Breast epithelium (tissue), 4 donors: Measurements from ENCODE around the gene FAM9B. TPM values are rescaled to one million over a fixed set of nuclear protein-coding genes. Genes with fewer than 3 reads are reported as not detected.

Source experiments
- DNase-seq, 2 donors: peaks; one replicate each; pipeline ENCODE4 v3.0.0-alpha.2; 2019; ENCODE audit warnings: low spot score in 2 of 2
- H3K27ac ChIP-seq, 2 donors: fragments of 200-600 bp; sonication (generic) in 1 of 2; one replicate each; pipeline ENCODE4 v1.5.1; 2016 to 2019; ENCODE audit warnings: mild to moderate bottlenecking in 1 of 2
- H3K27me3 ChIP-seq, 2 donors: fragments of 200-600 bp; sonication (generic) in 1 of 2; one replicate each; pipeline versions ENCODE4 v1.5.1 to v1.6.0; 2017 to 2019; ENCODE audit warnings: control low read depth in 1 of 2, mild to moderate bottlenecking in 1 of 2
- H3K36me3 ChIP-seq: fragments of 200-600 bp; one replicate; pipeline ENCODE4 v1.5.1; 2019
- H3K4me1 ChIP-seq, 2 donors: fragments of 200-600 bp; sonication (generic); one replicate each; pipeline ENCODE4 v1.5.1; 2016 to 2019; ENCODE audit warnings: control low read depth in 1 of 2
- H3K4me3 ChIP-seq, 3 donors: fragments of 200-600 bp; sonication (generic); 1 replicate in 2 of 3; 2 replicates in 1 of 3; pipeline ENCODE4 v1.5.1; 2016 to 2019; ENCODE audit warnings: mild to moderate bottlenecking in 3 of 3, moderate library complexity in 2 of 3
- H3K9me3 ChIP-seq, 2 donors: fragments of 200-600 bp; sonication (generic) in 1 of 2; one replicate each; pipeline ENCODE4 v1.5.1; 2016 to 2019; ENCODE audit warnings: control low read depth in 1 of 2
- CTCF ChIP-seq, 3 donors: fragments of 450-650 bp; IDR thresholded peaks; one replicate each; pipeline ENCODE4 v1.5.1; 2016 to 2017; ENCODE audit warnings: antibody characterized with exemption in 3 of 3, mild to moderate bottlenecking in 3 of 3, moderate library complexity in 3 of 3
- POLR2A ChIP-seq: fragments of 450-650 bp; IDR thresholded peaks from one replicate; pipeline ENCODE4 v1.6.1; 2016; ENCODE audit warnings: antibody characterized with exemption, mild to moderate bottlenecking, moderate library complexity
- POLR2AphosphoS5 ChIP-seq, 3 donors: sonication (generic); formaldehyde crosslinking; IDR thresholded peaks; one replicate each; pipeline ENCODE4 v1.6.1; 2017; ENCODE audit warnings: antibody characterized with exemption in 3 of 3
- intact Hi-C: fragments of 100-400 bp; cut with DNase I; formaldehyde crosslinking; loops from one replicate; pipeline ENCODE4 v1.15.1; 2023; ENCODE audit warnings: low total_unique reads
- total RNA-seq, 3 donors: library from RNA; depleted of rRNA; stranded (reverse); fragments of >200 nt; gene quantifications; one replicate each; pipeline ENCODE4 v1.1.0, GENCODE V29; 2016

FAM9B gene
- total RNA-seq, result not detected

- intact Hi-C loops, result no loop called here
- TF ChIP-seq POLR2AphosphoS5 (IDR thresholded peaks at IDR 0.05) (no peak), CTCF (IDR thresholded peaks at IDR 0.05) (no peak), POLR2A (no peak)
Measured at GRCh38 chrX:9033989-9034388, at the start of gene FAM9B. FAM9B (minus strand) TSS chrX:9034127; CDS start chrX:9032986, 1,141 bp downstream.

DNA sequence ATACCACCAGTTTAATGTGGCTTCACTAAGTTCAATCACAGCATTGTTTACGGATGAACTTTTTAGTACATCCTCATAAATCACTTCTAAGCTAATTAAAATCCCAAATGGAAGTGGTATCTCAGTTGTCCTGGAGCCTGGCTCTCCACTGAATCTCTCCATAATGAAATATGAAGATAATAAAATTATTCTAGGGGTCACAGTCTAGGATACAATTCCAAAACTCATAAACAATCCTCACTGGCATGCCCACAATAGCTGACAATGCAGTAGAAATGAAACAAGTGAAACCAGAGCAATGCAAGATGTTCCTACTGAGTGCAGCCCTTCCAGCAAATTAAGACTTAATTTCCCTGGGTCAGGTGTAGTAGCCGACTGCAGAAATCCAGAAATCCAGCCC, 47.3 kb upstream of the FAM9B start:
- Histone ChIP-seq H3K36me3 (no peaks in the 10 kb centered on the region), H3K4me1 (no peaks in the 10 kb centered on the region), H3K27ac (no peak overlapping the region), H3K9me3 (peaks cover 0 to 14% of the 10 kb centered on the region in 2 donors), H3K4me3 (no peak overlapping the region), H3K27me3 (peaks cover 0 to 15% of the 10 kb centered on the region in 2 donors)
- DNase-seq, result no peak
- intact Hi-C loops, result no loop called here
- TF ChIP-seq POLR2AphosphoS5 (IDR thresholded peaks at IDR 0.05) (no peak), POLR2A (no peak), CTCF (IDR thresholded peaks at IDR 0.05) (no peak)

More at GRCh38 chrX:9033989-9034388, at the start of gene FAM9B:
- Histone ChIP-seq H3K4me3 (no peak within 1 kb of the TSS), H3K9me3 (no peaks in the 10 kb centered on the region), H3K27me3 (no peaks in the 10 kb centered on the region), H3K27ac (no peak within 1 kb of the TSS), H3K4me1 (no peaks in the 10 kb centered on the region), H3K36me3 (no peaks in the 10 kb centered on the region)
- no peak for DNase-seq

GRCh38 chrX:9074326-9074725, 40.4 kb upstream of the FAM9B start:
- H3K9me3 ChIP-seq, result peaks cover 0 to 3% of the 10 kb centered on the region in 2 donors
- no peaks in the 10 kb centered on the region for H3K36me3 ChIP-seq
- H3K27ac ChIP-seq, result no peak overlapping the region
- intact Hi-C loops, result no loop called here
- DNase-seq, result no peak
- H3K4me3 ChIP-seq, result no peak overlapping the region
- H3K27me3 ChIP-seq, result no peaks in the 10 kb centered on the region
- H3K4me1 ChIP-seq, result no peaks in the 10 kb centered on the region
- TF ChIP-seq POLR2AphosphoS5 (IDR thresholded peaks at IDR 0.05) (no peak), CTCF (IDR thresholded peaks at IDR 0.05) (no peak), POLR2A (no peak)

DNA sequence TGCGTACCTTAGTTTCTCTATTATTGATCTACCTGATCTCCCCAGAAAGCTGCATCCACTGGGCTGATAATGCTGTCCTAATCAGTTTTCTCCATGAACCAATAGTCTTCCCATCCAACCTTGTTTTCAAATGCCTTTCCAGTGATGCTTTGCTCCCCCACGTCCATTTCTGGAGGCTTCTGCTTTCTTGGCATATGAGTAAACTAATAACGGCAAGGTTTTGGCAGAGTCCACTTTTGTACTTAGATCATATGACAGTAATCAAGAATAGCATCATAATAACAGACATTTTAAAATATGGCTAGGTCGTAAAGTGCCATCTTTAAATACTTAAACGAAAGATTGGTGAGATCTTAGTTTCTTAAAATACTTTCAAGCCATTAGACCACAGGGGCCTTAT, 38.4 kb upstream of the FAM9B start:
- DNase-seq, result no peak
- Histone ChIP-seq H3K4me1 (no peaks in the 10 kb centered on the region), H3K9me3 (no peaks in the 10 kb centered on the region), H3K27ac (no peak overlapping the region), H3K4me3 (no peak overlapping the region), H3K36me3 (no peaks in the 10 kb centered on the region), H3K27me3 (peaks cover 0 to 4% of the 10 kb centered on the region in 2 donors)
- intact Hi-C loops, result no loop called here
- no peak for TF ChIP-seq POLR2AphosphoS5 (IDR thresholded peaks at IDR 0.05)
- TF ChIP-seq CTCF (IDR thresholded peaks at IDR 0.05), result no peak
- no peak for TF ChIP-seq POLR2A

DNA sequence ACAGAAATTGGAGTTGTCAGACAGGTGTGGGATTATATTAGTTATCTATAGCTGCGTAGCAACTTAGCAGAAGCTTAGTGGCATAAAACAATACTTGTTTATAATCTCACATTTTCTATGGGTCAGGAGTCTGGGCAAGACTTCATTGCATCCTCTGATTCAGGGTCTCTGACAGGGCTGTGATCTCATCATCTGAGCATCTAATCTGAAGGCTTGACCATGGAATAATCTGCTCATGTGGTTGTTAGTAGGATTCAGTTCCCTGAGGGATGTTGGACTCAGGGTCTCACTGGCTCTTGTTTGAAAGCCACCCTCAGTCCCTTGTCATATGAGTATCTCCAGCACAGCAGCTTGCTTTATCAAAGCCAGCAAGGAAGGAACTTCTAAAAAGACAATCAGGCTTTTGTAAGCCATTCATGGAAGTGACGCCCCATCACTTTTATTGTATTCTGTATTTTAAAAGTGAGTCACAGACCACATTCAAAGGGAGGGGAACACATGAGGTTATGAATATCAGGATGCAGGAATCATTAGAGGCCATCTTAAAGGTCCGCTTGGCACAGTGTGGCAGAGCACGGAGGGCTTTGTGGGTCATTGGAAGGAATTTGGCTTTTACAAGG, 37.2 kb upstream of the FAM9B start:
- no peaks in the 10 kb centered on the region for H3K36me3 ChIP-seq
- no peaks in the 10 kb centered on the region for H3K4me1 ChIP-seq
- no peak overlapping the region for H3K4me3 ChIP-seq
- TF ChIP-seq POLR2AphosphoS5 (IDR thresholded peaks at IDR 0.05) (no peak), POLR2A (no peak), CTCF (IDR thresholded peaks at IDR 0.05) (no peak)
- no peaks in the 10 kb centered on the region for H3K9me3 ChIP-seq
- peaks cover 0 to 4% of the 10 kb centered on the region in 2 donors for H3K27me3 ChIP-seq
- intact Hi-C loops, result no loop called here
- DNase-seq, result no peak
- H3K27ac ChIP-seq, result no peak overlapping the region
